ENCODE results near the gene CREB5.

- TF ChIP-seq, protein P1, sequence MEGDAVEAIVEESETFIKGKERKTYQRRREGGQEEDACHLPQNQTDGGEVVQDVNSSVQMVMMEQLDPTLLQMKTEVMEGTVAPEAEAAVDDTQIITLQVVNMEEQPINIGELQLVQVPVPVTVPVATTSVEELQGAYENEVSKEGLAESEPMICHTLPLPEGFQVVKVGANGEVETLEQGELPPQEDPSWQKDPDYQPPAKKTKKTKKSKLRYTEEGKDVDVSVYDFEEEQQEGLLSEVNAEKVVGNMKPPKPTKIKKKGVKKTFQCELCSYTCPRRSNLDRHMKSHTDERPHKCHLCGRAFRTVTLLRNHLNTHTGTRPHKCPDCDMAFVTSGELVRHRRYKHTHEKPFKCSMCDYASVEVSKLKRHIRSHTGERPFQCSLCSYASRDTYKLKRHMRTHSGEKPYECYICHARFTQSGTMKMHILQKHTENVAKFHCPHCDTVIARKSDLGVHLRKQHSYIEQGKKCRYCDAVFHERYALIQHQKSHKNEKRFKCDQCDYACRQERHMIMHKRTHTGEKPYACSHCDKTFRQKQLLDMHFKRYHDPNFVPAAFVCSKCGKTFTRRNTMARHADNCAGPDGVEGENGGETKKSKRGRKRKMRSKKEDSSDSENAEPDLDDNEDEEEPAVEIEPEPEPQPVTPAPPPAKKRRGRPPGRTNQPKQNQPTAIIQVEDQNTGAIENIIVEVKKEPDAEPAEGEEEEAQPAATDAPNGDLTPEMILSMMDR (conservative IDR thresholded peaks at IDR 0.05; ENCODE audit: low read length): no peak
- no peak for TF ChIP-seq EZH2phosphoT487 (IDR thresholded peaks at IDR 0.05; ENCODE audit: borderline replicate concordance)
Observed at GRCh38 chr7:28623105-28623730, 210.9 kb downstream of the CREB5 start.

All from Loucy (cell line).